CD8-positive, alpha-beta memory T cell (primary cell): Measurements from ENCODE around the gene PCNX4. TPM values are rescaled to one million over a fixed set of nuclear protein-coding genes. Genes with fewer than 3 reads are reported as not detected.

Source experiments
- CTCF ChIA-PET: fragments of 350-600 bp; sonication (Branson Sonifier 250); formaldehyde crosslinking; loops from one replicate; lab custom pipeline; 2021; ENCODE audit warnings: antibody characterized with exemption; lab: Charles Lee
- POLR2A ChIA-PET: fragments of 350-600 bp; sonication (Branson Sonifier 250); formaldehyde crosslinking; loops from one replicate; lab custom pipeline; 2021; ENCODE audit warnings: antibody characterized with exemption; lab: Charles Lee
- DNase-seq, 5 donors: peaks; one replicate each; pipeline versions ENCODE4 v3.0.0 to v3.0.0-alpha.2; 2020 to 2022; ENCODE audit warnings: mixed read lengths in 1 of 5
- H3K27ac ChIP-seq: one replicate; pipeline ENCODE4 v1.7.0; 2013; ENCODE audit warnings: low read depth, mild to moderate bottlenecking, low read length, moderate library complexity
- H3K27me3 ChIP-seq: 2 replicates; pipeline ENCODE4 v1.7.0; 2013; ENCODE audit warnings: low read length, mild to moderate bottlenecking; ENCODE audit not compliant: insufficient read depth, poor library complexity, severe bottlenecking
- H3K36me3 ChIP-seq: 2 replicates; pipeline ENCODE4 v1.7.0; 2013; ENCODE audit warnings: mild to moderate bottlenecking, low read length, moderate library complexity; ENCODE audit not compliant: insufficient read depth
- H3K4me1 ChIP-seq: 2 replicates; pipeline ENCODE4 v1.7.0; 2013; ENCODE audit warnings: mild to moderate bottlenecking, low read length, moderate library complexity; ENCODE audit not compliant: insufficient read depth
- H3K4me3 ChIP-seq: 2 replicates; pipeline ENCODE4 v1.7.0; 2013; ENCODE audit warnings: mild to moderate bottlenecking, low read length
- H3K9me3 ChIP-seq: 2 replicates; pipeline ENCODE4 v1.7.0; 2013; ENCODE audit warnings: mild to moderate bottlenecking, low read length
- H3K27ac Mint-ChIP-seq, 8 donors: one replicate each; pipeline ENCODE4 v1.8.0; 2020 to 2021; ENCODE audit warnings: mixed read lengths in 8 of 8, mild to moderate bottlenecking in 6 of 8, inconsistent platforms in 3 of 8, moderate library complexity in 3 of 8
- H3K27me3 Mint-ChIP-seq, 2 donors: one replicate each; pipeline ENCODE4 v1.8.0; 2020 to 2021; ENCODE audit warnings: mixed read lengths in 2 of 2, mild to moderate bottlenecking in 1 of 2, moderate library complexity in 1 of 2
- H3K36me3 Mint-ChIP-seq, 3 donors: one replicate each; pipeline ENCODE4 v1.8.0; 2020 to 2021; ENCODE audit warnings: mixed read lengths in 3 of 3, inconsistent platforms in 1 of 3, mild to moderate bottlenecking in 1 of 3
- H3K4me1 Mint-ChIP-seq, 3 donors: one replicate each; pipeline ENCODE4 v1.8.0; 2020 to 2021; ENCODE audit warnings: mixed read lengths in 3 of 3, inconsistent platforms in 1 of 3, mild to moderate bottlenecking in 1 of 3
- H3K4me3 Mint-ChIP-seq, 7 donors: one replicate each; pipeline ENCODE4 v1.8.0; 2020 to 2021; ENCODE audit warnings: mixed read lengths in 7 of 7, mild to moderate bottlenecking in 6 of 7, moderate library complexity in 4 of 7, inconsistent platforms in 2 of 7
- H3K9me3 Mint-ChIP-seq, 5 donors: one replicate each; pipeline ENCODE4 v1.8.0; 2020 to 2022; ENCODE audit warnings: mixed read lengths in 5 of 5, mild to moderate bottlenecking in 3 of 5, moderate library complexity in 2 of 5, inconsistent platforms in 1 of 5
- polyA plus RNA-seq: library from polyadenylated mRNA; unstranded; fragments of 300-500 nt; fragmentation: Illumina TruSeq; gene quantifications from one replicate; pipeline ENCODE4 v1.2.3, GENCODE V29; 2021
- total RNA-seq, 2 experiments: library from RNA; stranded (reverse); gene quantifications; one replicate each; pipeline ENCODE4 v1.2.3, GENCODE V29; 2021

PCNX4 gene
- total and polyA plus RNA-seq, 3 experiments from 2014 or later: 21.4 to 43.5 (median 38.8) TPM

GRCh38 chr14:60206837-60207533, 115.3 kb downstream of the PCNX4 start:
- H3K4me3 ChIP-seq: no peak overlapping the region
- no peak overlapping the region for H3K27ac ChIP-seq
- CTCF ChIA-PET: no interaction called here
- Mint-ChIP-seq H3K4me3 (no peak overlapping the region), H3K27me3 (peaks cover 22 to 48% of the 10 kb centered on the region in 2 donors), H3K4me1 (no peaks in the 10 kb centered on the region), H3K27ac (no peak overlapping the region), H3K9me3 (peaks cover 0 to 2% (median 0%) of the 10 kb centered on the region in 5 donors), H3K36me3 (peaks cover 0 to 3% (median 0%) of the 10 kb centered on the region in 3 donors)
- no peaks in the 10 kb centered on the region for H3K36me3 ChIP-seq
- H3K9me3 ChIP-seq: no peaks in the 10 kb centered on the region
- no peak for DNase-seq
- H3K27me3 ChIP-seq: peaks cover 5% of the 10 kb centered on the region
- POLR2A ChIA-PET: no interaction called here
- H3K4me1 ChIP-seq: no peaks in the 10 kb centered on the region

GRCh38 chr14:60210703-60211102, 119.0 kb downstream of the PCNX4 start:
- H3K27me3 ChIP-seq: peaks cover 5% of the 10 kb centered on the region
- no peaks in the 10 kb centered on the region for H3K4me1 Mint-ChIP-seq
- POLR2A ChIA-PET: no interaction called here

GRCh38 chr14:60211153-60211552, 119.4 kb downstream of the PCNX4 start:
- ChIA-PET CTCF (no interaction called here), POLR2A (no interaction called here)
- peak overlapping the region in 1 of 8 donors; percentile 35 for H3K27ac Mint-ChIP-seq

More at GRCh38 chr14:60210703-60211102, 119.0 kb downstream of the PCNX4 start:
- H3K27ac ChIP-seq: no peak overlapping the region
- H3K4me3 ChIP-seq: no peak overlapping the region
- DNase-seq: no peak
- H3K4me1 ChIP-seq: no peaks in the 10 kb centered on the region
- H3K9me3 Mint-ChIP-seq: peaks cover 0 to 2% (median 0%) of the 10 kb centered on the region in 5 donors
- no peaks in the 10 kb centered on the region for H3K9me3 ChIP-seq
- H3K27me3 Mint-ChIP-seq: peaks cover 16 to 27% of the 10 kb centered on the region in 2 donors
- CTCF ChIA-PET: no interaction called here
- H3K36me3 ChIP-seq: no peaks in the 10 kb centered on the region
- no peak overlapping the region for H3K4me3 Mint-ChIP-seq
- peak overlapping the region in 1 of 8 donors; percentile 35 for H3K27ac Mint-ChIP-seq
- peaks cover 0 to 3% (median 0%) of the 10 kb centered on the region in 3 donors for H3K36me3 Mint-ChIP-seq

GRCh38 chr14:60212503-60213371, 121.0 kb downstream of the PCNX4 start:
- CTCF ChIA-PET: no interaction called here
- H3K4me3 Mint-ChIP-seq: peak overlapping the region in 1 of 7 donors; percentile 57

More at GRCh38 chr14:60211153-60211552, 119.4 kb downstream of the PCNX4 start:
- Histone ChIP-seq H3K36me3 (no peaks in the 10 kb centered on the region), H3K4me1 (no peaks in the 10 kb centered on the region), H3K27me3 (peaks cover 3% of the 10 kb centered on the region), H3K27ac (no peak overlapping the region), H3K4me3 (no peak overlapping the region), H3K9me3 (no peaks in the 10 kb centered on the region)
- peaks cover 0 to 2% (median 0%) of the 10 kb centered on the region in 5 donors for H3K9me3 Mint-ChIP-seq
- DNase-seq: no peak
- H3K36me3 Mint-ChIP-seq: peaks cover 0 to 3% (median 0%) of the 10 kb centered on the region in 3 donors
- H3K4me1 Mint-ChIP-seq: no peaks in the 10 kb centered on the region
- peaks cover 16 to 25% of the 10 kb centered on the region in 2 donors for H3K27me3 Mint-ChIP-seq
- H3K4me3 Mint-ChIP-seq: no peak overlapping the region

GRCh38 chr14:60214003-60214402, 122.3 kb downstream of the PCNX4 start:
- Histone ChIP-seq H3K27me3 (no peaks in the 10 kb centered on the region), H3K36me3 (no peaks in the 10 kb centered on the region), H3K9me3 (no peaks in the 10 kb centered on the region), H3K4me1 (no peaks in the 10 kb centered on the region), H3K27ac (no peak overlapping the region), H3K4me3 (no peak overlapping the region)
- CTCF ChIA-PET: no interaction called here
- Mint-ChIP-seq H3K27ac (no peak overlapping the region), H3K4me3 (no peak overlapping the region), H3K4me1 (no peaks in the 10 kb centered on the region), H3K9me3 (peaks cover 0 to 2% (median 0%) of the 10 kb centered on the region in 5 donors), H3K36me3 (peaks cover 0 to 3% (median 0%) of the 10 kb centered on the region in 3 donors), H3K27me3 (peaks cover 8 to 15% of the 10 kb centered on the region in 2 donors)
- DNase-seq: no peak
- POLR2A ChIA-PET: no interaction called here

More at GRCh38 chr14:60212503-60213371, 121.0 kb downstream of the PCNX4 start:
- DNase-seq: no peak
- H3K27me3 ChIP-seq: no peaks in the 10 kb centered on the region
- Mint-ChIP-seq H3K4me1 (no peaks in the 10 kb centered on the region), H3K27me3 (peaks cover 11 to 16% of the 10 kb centered on the region in 2 donors), H3K36me3 (peaks cover 0 to 3% (median 0%) of the 10 kb centered on the region in 3 donors), H3K9me3 (peaks cover 0 to 2% (median 0%) of the 10 kb centered on the region in 5 donors), H3K27ac (no peak overlapping the region)
- no peaks in the 10 kb centered on the region for H3K4me1 ChIP-seq
- no peaks in the 10 kb centered on the region for H3K9me3 ChIP-seq
- H3K4me3 ChIP-seq: no peak overlapping the region
- H3K27ac ChIP-seq: no peak overlapping the region
- H3K36me3 ChIP-seq: no peaks in the 10 kb centered on the region
- POLR2A ChIA-PET: no interaction called here

- Mint-ChIP-seq H3K27ac (no peak overlapping the region), H3K36me3 (peaks cover 0 to 3% (median 0%) of the 10 kb centered on the region in 3 donors), H3K9me3 (peaks cover 0 to 2% (median 0%) of the 10 kb centered on the region in 5 donors), H3K4me3 (no peak overlapping the region), H3K4me1 (no peaks in the 10 kb centered on the region), H3K27me3 (peaks cover 4 to 12% of the 10 kb centered on the region in 2 donors)
- H3K36me3 ChIP-seq: no peaks in the 10 kb centered on the region
- no peaks in the 10 kb centered on the region for H3K27me3 ChIP-seq
- no peak for DNase-seq
- H3K4me3 ChIP-seq: no peak overlapping the region
- H3K4me1 ChIP-seq: no peaks in the 10 kb centered on the region
- ChIA-PET CTCF (no interaction called here), POLR2A (no interaction called here)
- no peak overlapping the region for H3K27ac ChIP-seq
- no peaks in the 10 kb centered on the region for H3K9me3 ChIP-seq
Measured at GRCh38 chr14:60214415-60215126, 122.8 kb downstream of the PCNX4 start.

GRCh38 chr14:60215127-60215444, 123.4 kb downstream of the PCNX4 start:
- Mint-ChIP-seq H3K4me1 (peaks cover 0 to 3% (median under 1%) of the 10 kb centered on the region in 3 donors), H3K4me3 (no peak overlapping the region), H3K27me3 (peaks cover 3 to 9% of the 10 kb centered on the region in 2 donors), H3K27ac (no peak overlapping the region), H3K36me3 (peaks cover 0 to 3% (median 0%) of the 10 kb centered on the region in 3 donors), H3K9me3 (peaks cover 0 to under 1% (median 0%) of the 10 kb centered on the region in 5 donors)
- no peaks in the 10 kb centered on the region for H3K4me1 ChIP-seq
- H3K36me3 ChIP-seq: no peaks in the 10 kb centered on the region
- no peak for DNase-seq
- ChIA-PET POLR2A (no interaction called here), CTCF (interaction anchor here (0.7 kb wide), 1 partner anchor 10 kb away, joined by 3 read pairs; no protein-coding TSS in a partner anchor)
- H3K9me3 ChIP-seq: no peaks in the 10 kb centered on the region
- H3K4me3 ChIP-seq: no peak overlapping the region
- H3K27me3 ChIP-seq: no peaks in the 10 kb centered on the region
- H3K27ac ChIP-seq: no peak overlapping the region
